ENCODE data around the gene PSMB3.

GRCh38 chr17:38783227-38783626 lies 30.7 kb downstream of the PSMB3 start:
- 0 out of 6 replicates have a peak, but pooled peaks of 1 of the 3 experiments have one; percentile 5 for TF ChIP-seq CTCF (IDR thresholded peaks at IDR 0.05 in 2 of 3, conservative IDR thresholded peaks at IDR 0.05 in 1 of 3; ENCODE audit: borderline replicate concordance in 1 of 3, insufficient read depth in 1 of 3, low read depth in 2 of 3, low read length in 2 of 3)
- TF ChIP-seq SP1 (IDR thresholded peaks at IDR 0.05; ENCODE audit: low read depth), result no peak
- TF ChIP-seq ELF1 (IDR thresholded peaks at IDR 0.05; ENCODE audit: borderline replicate concordance, low read depth), result no peak
- no peak for TF ChIP-seq CEBPB (IDR thresholded peaks at IDR 0.05; ENCODE audit: low read depth)
- no peak for TF ChIP-seq RAD21 (IDR thresholded peaks at IDR 0.05; ENCODE audit: low read depth)
- no peak for TF ChIP-seq ZFX (IDR thresholded peaks at IDR 0.05)
- TF ChIP-seq REST (IDR thresholded peaks at IDR 0.05; ENCODE audit: low read depth), result no peak
- no peak for TF ChIP-seq SIN3A (IDR thresholded peaks at IDR 0.05; ENCODE audit: low read depth)
- TF ChIP-seq EZH2phosphoT487 (IDR thresholded peaks at IDR 0.05; ENCODE audit: borderline replicate concordance), result no peak
- TF ChIP-seq POLR2A (IDR thresholded peaks at IDR 0.05; ENCODE audit: borderline replicate concordance, extremely low read depth, insufficient read depth, insufficient read length), result no peak
- no peak for TF ChIP-seq ZNF274 (IDR thresholded peaks at IDR 0.05; ENCODE audit: low read depth, low read length)

All from HCT116 (cell line).